ENCODE data around the gene CLEC1A.

GRCh38 chr12:10111451-10111850 is 12.7 kb upstream of the CLEC1A start:
- TF ChIP-seq REST (IDR thresholded peaks at IDR 0.05; ENCODE audit: low read depth) = no peak
- TF ChIP-seq MAX (IDR thresholded peaks at IDR 0.05) = no peak
- no peak for TF ChIP-seq CTCF (IDR thresholded peaks at IDR 0.05 in 2 of 3, conservative IDR thresholded peaks at IDR 0.05 in 1 of 3; ENCODE audit: borderline replicate concordance in 1 of 3, insufficient read depth in 1 of 3, low read depth in 2 of 3, low read length in 2 of 3)
- TF ChIP-seq ZNF274 (IDR thresholded peaks at IDR 0.05; ENCODE audit: low read depth, low read length) = no peak
- no peak for TF ChIP-seq SRF (IDR thresholded peaks at IDR 0.05; ENCODE audit: low read depth)
- no peak for TF ChIP-seq POLR2A (IDR thresholded peaks at IDR 0.05; ENCODE audit: borderline replicate concordance, extremely low read depth, insufficient read depth, insufficient read length)
- no peak for TF ChIP-seq EZH2 (IDR thresholded peaks at IDR 0.05)
- no peak for TF ChIP-seq SIN3A (IDR thresholded peaks at IDR 0.05; ENCODE audit: low read depth)
- TF ChIP-seq CEBPB (IDR thresholded peaks at IDR 0.05; ENCODE audit: low read depth) = no peak
- no peak for TF ChIP-seq EZH2phosphoT487 (IDR thresholded peaks at IDR 0.05; ENCODE audit: borderline replicate concordance)
